ENCODE data around the gene POMT1.

The POMT1 gene

GRCh38 chr9:131567910-131568309 lies 65.2 kb downstream of the POMT1 start:
- no peaks in the 10 kb centered on the region for H3K4me1 ChIP-seq (ENCODE audit: control insufficient read depth, low read length)
- H4K20me1 ChIP-seq (ENCODE audit: control insufficient read depth, insufficient read depth, low read depth, low read length) = no peaks in the 10 kb centered on the region
- no peak overlapping the region for H3K4me3 ChIP-seq (ENCODE audit: low read length)
- no peaks in the 10 kb centered on the region for H3K36me3 ChIP-seq (ENCODE audit: control insufficient read depth, low read length)
- no peaks in the 10 kb centered on the region for H3K79me2 ChIP-seq (ENCODE audit: control insufficient read depth, low read length)
- H3K4me2 ChIP-seq (ENCODE audit: low read length) = no peak overlapping the region
- no peaks in the 10 kb centered on the region for H3K9me3 ChIP-seq (ENCODE audit: control insufficient read depth, insufficient read depth, low read length)
- H3K9me2 ChIP-seq (replicated peaks; ENCODE audit: control insufficient read depth, low read length) = no peaks in the 10 kb centered on the region
- TF ChIP-seq EZH2phosphoT487 (IDR thresholded peaks at IDR 0.05; ENCODE audit: borderline replicate concordance, low read length) = no peak
- no peak for TF ChIP-seq CTCF (IDR thresholded peaks at IDR 0.05; ENCODE audit: low read depth, low read length, poor library complexity, severe bottlenecking)
- no peaks in the 10 kb centered on the region for H3F3A ChIP-seq (ENCODE audit: control insufficient read depth, insufficient read depth)
- H3K27me3 ChIP-seq (ENCODE audit: control insufficient read depth, low read length) = no peaks in the 10 kb centered on the region
- no peak overlapping the region for H3K27ac ChIP-seq (ENCODE audit: low read depth, low read length)

Data from DOHH2 (cell line).